ENCODE results near the gene PIP5K1A. TPM values are rescaled to one million over a fixed set of nuclear protein-coding genes. Genes with fewer than 3 reads are reported as not detected.

PIP5K1A gene
- total and polyA plus RNA-seq, 2 experiments from 2014 or later = 21.6 to 91.3 TPM

DNA sequence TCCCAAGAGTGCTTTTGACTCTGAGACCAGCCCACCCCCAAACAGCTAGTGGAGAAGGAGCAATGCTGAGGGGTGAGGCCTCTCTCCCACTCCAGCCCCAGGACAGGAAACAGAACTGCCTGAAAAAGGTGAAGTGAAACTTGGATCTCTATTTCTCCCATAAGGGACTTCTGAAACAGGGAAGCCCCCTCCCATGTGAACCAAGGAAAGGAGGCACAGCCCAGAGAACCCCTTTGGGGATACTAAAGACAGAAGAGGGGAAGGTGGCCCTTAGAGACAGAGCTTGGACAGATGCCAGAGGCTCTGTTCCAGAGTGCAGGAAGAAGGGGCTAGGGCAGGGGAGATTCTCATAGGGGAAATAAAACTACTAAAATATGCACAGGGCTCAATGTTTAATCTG, 39.0 kb upstream of the PIP5K1A start:
- H3K9me3 ChIP-seq (ENCODE audit: low read depth) = no peaks in the 10 kb centered on the region
- peak overlapping the region; percentile 51 for H3K27ac ChIP-seq
- peaks cover 14% of the 10 kb centered on the region for H3K36me3 ChIP-seq
- H3K4me1 ChIP-seq (ENCODE audit: low read depth) = peaks cover 5% of the 10 kb centered on the region
- TF ChIP-seq, protein P1, sequence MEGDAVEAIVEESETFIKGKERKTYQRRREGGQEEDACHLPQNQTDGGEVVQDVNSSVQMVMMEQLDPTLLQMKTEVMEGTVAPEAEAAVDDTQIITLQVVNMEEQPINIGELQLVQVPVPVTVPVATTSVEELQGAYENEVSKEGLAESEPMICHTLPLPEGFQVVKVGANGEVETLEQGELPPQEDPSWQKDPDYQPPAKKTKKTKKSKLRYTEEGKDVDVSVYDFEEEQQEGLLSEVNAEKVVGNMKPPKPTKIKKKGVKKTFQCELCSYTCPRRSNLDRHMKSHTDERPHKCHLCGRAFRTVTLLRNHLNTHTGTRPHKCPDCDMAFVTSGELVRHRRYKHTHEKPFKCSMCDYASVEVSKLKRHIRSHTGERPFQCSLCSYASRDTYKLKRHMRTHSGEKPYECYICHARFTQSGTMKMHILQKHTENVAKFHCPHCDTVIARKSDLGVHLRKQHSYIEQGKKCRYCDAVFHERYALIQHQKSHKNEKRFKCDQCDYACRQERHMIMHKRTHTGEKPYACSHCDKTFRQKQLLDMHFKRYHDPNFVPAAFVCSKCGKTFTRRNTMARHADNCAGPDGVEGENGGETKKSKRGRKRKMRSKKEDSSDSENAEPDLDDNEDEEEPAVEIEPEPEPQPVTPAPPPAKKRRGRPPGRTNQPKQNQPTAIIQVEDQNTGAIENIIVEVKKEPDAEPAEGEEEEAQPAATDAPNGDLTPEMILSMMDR (IDR thresholded peaks at IDR 0.05; ENCODE audit: low read depth, low read length) = no peak
- no peaks in the 10 kb centered on the region for H3K27me3 ChIP-seq
- no peak for DNase-seq (ENCODE audit: low read depth in 1 of 2, low spot score in 1 of 2)
- no peak overlapping the region for H3K4me3 ChIP-seq

DNA sequence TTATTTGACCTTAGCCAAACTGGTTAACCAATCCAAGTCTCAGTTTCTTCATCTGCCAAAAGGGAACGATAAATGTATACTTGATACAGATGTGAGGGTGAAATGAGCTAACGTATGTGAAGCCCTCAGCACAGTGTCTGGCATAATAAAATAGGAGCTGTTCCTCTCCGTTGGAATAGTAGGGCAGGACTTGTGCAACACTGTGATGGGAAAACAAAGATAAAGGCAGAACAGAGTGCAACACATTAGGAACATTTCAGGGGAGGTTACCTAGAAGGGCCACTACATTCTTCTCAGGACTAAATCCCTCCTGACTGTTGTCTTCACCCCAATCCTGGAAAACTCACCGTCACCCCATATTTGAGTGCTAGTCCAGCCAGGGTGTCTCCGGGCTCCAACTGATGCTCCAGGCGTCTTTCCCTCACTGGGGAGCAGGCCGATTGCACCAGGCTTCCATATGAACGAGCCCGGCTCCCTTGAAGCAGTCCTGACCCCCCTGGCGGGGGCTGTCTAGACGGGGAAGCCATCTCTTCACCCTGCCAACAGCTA, 33.5 kb upstream of the PIP5K1A start:
- H3K27ac ChIP-seq = peak overlapping the region; percentile 89
- DNase-seq (ENCODE audit: low read depth in 1 of 2, low spot score in 1 of 2) = peak in 1 of 2 donors; percentile 62
- TF ChIP-seq, protein P1 (IDR thresholded peaks at IDR 0.05; ENCODE audit: low read depth, low read length) = no peak
- H3K4me3 ChIP-seq = peak overlapping the region; percentile 75
- H3K4me1 ChIP-seq (ENCODE audit: low read depth) = peaks cover 14% of the 10 kb centered on the region
- no peaks in the 10 kb centered on the region for H3K9me3 ChIP-seq (ENCODE audit: low read depth)
- H3K27me3 ChIP-seq = no peaks in the 10 kb centered on the region
- H3K36me3 ChIP-seq = peaks cover 27% of the 10 kb centered on the region

DNA sequence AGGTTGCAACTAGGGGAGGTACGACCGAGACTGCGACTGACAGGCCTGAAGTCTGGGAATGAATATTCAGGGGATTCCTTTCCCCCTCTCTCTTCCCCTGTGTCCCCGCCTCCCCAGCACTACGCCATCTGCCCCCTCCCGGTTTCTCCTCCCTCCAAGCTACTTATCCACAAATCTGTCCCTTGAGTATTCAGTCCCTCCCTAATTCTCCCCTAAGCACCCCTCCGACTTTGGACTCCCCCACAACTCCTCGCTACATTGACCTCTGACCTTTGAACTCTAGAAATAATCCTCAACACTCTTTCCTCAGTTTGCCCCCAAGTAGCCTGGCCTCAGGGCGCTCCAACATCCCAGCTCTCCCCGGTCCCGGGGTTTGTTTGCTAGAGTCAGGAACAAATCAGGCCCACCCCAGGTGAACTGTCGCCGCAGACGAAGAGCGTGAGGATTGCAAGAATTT, 33.0 kb upstream of the PIP5K1A start:
- Histone ChIP-seq H3K27me3 (no peaks in the 10 kb centered on the region), H3K36me3 (peaks cover 26% of the 10 kb centered on the region), H3K4me1 (ENCODE audit: low read depth) (peaks cover 14% of the 10 kb centered on the region), H3K4me3 (peak overlapping the region; percentile 75), H3K9me3 (ENCODE audit: low read depth) (no peaks in the 10 kb centered on the region), H3K27ac (peak overlapping the region; percentile 89)
- DNase-seq (ENCODE audit: low read depth in 1 of 2, low spot score in 1 of 2) = peak; percentile 70 to 76
- TF ChIP-seq, protein P1 (IDR thresholded peaks at IDR 0.05; ENCODE audit: low read depth, low read length) = no peak

- TF ChIP-seq, protein P1 (IDR thresholded peaks at IDR 0.05; ENCODE audit: low read depth, low read length) = no peak
- peak within 1 kb of the TSS; percentile 89 for H3K27ac ChIP-seq
- peaks cover 19% of the 10 kb centered on the region for H3K36me3 ChIP-seq
- H3K27me3 ChIP-seq = no peaks in the 10 kb centered on the region
- peaks cover 14% of the 10 kb centered on the region for H3K4me1 ChIP-seq (ENCODE audit: low read depth)
- DNase-seq (ENCODE audit: low read depth in 1 of 2, low spot score in 1 of 2) = peak; percentile 97 to 99
- no peaks in the 10 kb centered on the region for H3K9me3 ChIP-seq (ENCODE audit: low read depth)
- peak within 1 kb of the TSS; percentile 75 for H3K4me3 ChIP-seq
Measured at GRCh38 chr1:151165738-151166504, 32.4 kb upstream of the PIP5K1A start, which contains the start of the genes LYSMD1 and SCNM1. TSS of gene LYSMD1 (minus strand) at chr1:151165902. CDS start at chr1:151165258, 644 bp downstream. TSS of gene SCNM1 (plus strand) at chr1:151166144. CDS start at chr1:151166153, 9 bp downstream.

DNA sequence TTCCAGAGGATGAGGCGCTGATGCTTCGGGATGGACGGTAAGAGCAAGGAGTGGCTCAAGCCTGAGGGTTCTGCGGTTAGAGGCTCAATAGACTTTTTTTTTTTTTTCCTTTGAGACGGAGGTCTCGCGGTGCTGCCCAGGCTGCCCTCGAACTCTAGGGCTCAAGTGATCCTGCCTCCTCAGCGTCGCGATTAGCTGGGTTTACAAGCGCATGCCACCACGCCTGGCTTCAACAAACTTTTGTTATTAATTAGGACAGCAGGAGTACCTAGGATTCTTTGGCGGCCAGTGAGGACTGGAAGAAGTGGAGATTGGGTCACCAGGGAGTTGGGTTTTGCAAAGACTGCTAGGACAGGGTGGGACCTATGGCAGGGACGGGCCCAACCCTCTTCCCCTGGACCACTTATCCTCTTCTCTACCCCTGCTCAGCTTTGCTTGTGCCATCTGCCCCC, 31.8 kb upstream of the PIP5K1A start:
- Histone ChIP-seq H3K9me3 (ENCODE audit: low read depth) (no peaks in the 10 kb centered on the region), H3K4me3 (peak overlapping the region; percentile 75), H3K27ac (peak overlapping the region; percentile 68), H3K27me3 (no peaks in the 10 kb centered on the region), H3K36me3 (peaks cover 16% of the 10 kb centered on the region), H3K4me1 (ENCODE audit: low read depth) (peaks cover 14% of the 10 kb centered on the region)
- TF ChIP-seq, protein P1 (IDR thresholded peaks at IDR 0.05; ENCODE audit: low read depth, low read length) = no peak
- peak; percentile 49 to 70 for DNase-seq (ENCODE audit: low read depth in 1 of 2, low spot score in 1 of 2)
